ENCODE data around the gene ADAMTS17.

The ADAMTS17 gene

DNA sequence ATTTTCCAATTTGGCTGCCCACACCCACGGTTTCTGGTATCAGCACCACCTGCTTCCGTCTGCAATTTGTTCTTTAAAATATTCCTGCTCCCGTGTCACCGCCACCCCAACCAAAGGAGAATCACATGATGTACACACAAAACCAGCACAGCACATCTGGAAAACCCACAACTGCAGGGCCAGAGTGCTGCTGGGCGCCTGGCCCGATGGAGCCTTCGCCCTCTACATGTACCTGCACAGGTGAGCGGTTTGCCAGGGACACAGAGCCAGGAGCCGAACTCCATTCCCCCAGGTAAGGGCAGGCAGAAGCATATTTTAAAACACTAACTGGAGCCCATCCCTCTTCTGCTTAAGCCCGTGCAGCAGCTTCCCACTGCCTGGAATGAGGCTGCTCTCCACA is 75.6 kb downstream of the ADAMTS17 start:
- DNase-seq = no peak

DNA sequence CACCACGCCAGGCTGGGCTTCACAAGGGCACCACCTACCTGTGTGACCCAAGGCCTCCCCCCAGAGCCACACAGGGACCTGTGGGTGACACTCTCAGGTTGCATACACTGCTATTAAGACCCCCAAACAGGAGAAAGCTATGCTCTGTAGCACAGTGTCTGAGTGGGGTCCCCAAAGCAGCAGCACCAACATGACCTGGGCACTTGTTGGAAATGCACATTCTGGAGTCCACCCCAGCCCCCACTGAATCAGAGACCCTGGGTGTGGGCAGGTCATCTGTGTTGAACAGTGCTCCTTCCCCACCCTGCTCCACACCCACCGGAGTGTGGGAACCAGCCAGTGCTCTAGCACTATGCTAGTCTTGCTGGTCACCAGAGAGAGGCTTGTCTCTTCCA is 76.1 kb downstream of the ADAMTS17 start:
- no peak for DNase-seq

DNA sequence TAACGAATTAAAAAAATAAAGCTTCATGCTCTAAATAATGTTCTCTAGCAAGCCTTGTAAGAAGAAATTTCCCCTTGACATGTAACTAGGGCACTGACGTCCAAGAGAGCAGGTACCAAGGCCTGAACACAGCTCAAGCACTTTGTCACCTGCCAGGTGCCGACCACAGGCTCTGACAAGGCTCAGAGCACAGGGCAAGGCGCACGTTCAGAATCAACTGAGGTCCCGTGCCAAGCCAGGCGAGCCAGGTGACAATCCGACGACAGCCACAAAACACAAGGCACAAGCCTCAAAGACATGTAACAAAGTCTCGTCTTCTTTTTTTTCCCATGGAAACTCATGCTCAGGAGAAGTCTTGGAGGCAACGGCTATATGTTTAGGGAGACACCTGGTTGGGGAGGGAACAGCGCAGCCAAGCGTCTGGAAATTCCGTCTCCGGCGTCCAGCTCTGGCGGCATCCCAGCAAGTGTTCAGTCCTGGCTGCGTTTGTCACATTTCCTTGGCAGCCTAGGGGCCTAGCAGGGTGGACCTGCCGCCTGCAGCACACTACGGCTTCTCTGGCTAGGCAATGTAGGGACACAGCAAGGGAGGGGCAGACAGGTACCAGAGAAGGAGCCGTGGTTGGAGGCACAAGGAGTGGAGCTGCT is 76.7 kb downstream of the ADAMTS17 start:
- DNase-seq = no peak

DNA sequence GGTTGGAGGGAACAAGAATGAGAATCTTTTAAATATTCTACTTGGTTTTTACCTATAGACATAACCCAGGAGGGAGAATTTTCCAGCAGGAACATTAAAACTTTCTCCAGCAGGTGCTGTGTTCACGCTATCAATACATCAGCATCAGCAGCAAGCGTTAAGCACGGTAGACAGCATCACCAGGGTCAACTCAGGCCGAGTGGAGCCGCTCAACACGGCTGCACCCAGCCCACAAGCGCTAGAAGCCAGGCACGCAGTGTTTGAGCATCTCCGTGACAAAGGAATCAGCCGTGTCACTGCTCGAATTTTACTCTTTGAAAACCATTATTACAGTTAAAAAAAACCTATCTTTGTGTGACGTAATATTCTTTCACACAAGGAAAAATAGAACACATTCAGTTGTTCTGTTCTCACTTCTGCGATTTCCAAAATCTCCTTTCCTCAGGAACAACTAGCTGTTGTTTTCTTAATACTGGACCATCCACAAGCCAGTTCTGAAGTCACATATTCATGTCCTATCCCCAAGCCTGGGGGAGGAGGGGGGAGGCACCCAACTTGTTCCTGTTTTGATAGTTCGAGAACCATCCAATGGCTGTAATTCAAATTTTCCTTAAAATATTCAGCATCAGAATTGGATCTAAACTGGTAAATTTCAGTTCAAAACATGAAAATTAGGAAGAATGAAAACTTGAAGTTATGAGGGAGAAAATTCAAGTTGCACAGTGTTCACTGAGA is 77.9 kb downstream of the ADAMTS17 start:
- DNase-seq = no peak

DNA sequence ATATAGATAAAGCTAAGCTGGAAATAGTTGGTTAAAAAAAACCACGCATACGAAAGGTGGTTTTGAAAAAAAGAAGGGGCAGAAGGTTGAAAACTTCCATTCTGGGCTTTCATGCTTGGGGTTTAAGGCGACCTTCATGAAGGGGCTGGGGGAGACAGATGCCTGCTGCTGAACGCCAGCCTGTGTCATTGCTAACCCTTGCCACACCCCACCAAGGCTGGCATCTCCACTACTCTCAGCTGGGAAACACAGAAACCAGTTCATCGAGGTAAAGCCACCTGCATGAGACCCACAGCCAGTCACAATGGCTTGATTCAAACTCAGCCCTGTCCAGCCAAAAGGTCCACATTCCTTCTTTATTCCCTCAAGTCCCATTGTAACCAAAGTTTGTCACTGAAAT is 78.7 kb downstream of the ADAMTS17 start:
- no peak for DNase-seq

DNA sequence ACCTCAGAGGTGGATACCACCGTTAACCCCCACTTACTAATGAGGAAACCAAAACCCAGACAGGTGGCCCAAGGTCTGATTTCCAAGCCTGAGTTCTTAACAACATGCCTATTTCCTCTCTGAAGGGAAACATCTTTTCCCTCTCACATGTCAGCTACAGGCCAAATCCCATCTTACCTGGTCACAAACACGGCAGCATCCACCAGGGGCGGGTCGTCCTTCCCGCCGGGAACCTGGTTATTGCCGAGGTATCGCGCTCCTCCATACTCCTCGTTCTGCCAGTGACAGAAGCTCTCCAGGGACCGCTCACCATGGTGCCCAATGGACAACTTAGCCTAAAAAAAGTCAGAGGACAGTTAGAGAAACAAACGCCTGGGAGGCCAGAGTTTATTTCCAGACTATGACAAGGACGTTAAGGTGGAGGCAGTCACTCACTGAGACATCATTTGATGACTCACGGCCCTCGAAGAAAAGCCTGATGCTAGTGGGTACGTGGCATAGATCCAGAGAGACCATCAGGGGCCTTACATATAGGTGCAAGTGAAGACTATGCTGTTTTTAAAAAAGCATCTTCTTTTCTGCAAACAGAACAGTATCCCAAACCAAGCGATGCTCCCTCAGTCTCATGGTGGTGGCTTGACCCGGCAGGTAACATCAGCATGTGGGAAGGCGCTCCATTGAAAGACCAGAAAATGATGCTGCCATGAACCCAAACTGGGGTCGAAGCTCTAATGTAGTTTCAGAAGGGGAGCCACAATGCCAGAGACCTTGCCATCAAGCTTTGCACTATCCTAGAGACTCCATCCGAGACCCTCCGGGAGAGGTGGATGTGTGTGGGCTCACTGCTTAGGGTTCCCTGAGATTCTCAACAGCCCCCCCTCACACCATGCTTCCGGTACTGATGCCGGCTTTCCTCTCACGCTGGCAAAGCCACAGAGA is 80.2 kb downstream of the ADAMTS17 start:
- no peak for DNase-seq

DNA sequence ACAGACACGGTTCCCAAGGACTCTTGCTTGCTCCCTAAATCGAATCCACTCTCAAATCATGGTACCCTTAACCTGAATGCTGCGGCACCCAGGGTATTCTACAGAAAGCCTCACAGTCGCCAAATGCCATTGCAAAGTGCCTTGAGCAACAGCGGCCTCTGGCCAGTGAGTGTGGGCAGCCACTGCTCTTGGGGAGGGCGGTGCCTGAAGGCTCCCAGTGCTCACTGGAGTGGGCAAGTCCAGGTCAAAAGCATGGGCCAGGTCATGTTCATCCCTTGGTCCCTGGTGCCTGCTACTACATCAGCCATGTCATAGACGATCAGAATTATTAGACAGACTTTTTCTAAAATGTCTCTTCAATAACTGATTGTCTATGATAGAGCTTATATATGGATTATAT is 82.5 kb downstream of the ADAMTS17 start:
- DNase-seq = no peak

DNA sequence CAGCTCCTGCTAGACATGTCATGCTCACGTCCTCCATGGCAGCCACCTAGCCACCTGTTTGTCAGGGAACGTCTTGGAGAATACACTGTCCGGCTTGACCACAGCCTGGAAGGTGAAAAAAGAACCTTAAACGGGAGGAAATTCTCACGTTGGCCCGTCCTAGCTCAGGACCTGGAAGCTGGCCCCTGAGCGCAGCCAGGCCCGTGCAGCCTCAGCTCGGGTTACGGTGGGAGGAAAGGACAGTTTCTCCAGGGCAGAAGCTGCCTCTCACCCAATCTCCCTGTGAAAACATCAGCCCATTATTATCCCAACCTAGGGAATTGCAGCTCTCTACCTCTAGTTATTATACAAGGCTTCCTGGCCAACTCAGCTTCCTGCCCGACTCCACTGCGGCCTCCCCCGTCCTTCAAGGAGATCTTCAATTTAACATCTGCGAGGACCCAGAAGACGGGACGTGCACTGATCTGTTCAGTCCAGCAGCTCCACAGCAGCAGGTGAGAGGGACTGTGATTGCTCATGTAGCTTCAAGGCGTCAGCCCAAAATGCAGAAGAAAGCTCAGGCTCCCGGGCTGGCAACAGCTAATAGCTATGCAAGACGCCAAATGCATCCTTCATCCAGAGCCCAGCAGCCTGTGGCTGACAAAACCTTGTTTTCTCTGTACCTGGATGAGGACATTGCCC is 84.7 kb downstream of the ADAMTS17 start:
- no peak for DNase-seq

DNA sequence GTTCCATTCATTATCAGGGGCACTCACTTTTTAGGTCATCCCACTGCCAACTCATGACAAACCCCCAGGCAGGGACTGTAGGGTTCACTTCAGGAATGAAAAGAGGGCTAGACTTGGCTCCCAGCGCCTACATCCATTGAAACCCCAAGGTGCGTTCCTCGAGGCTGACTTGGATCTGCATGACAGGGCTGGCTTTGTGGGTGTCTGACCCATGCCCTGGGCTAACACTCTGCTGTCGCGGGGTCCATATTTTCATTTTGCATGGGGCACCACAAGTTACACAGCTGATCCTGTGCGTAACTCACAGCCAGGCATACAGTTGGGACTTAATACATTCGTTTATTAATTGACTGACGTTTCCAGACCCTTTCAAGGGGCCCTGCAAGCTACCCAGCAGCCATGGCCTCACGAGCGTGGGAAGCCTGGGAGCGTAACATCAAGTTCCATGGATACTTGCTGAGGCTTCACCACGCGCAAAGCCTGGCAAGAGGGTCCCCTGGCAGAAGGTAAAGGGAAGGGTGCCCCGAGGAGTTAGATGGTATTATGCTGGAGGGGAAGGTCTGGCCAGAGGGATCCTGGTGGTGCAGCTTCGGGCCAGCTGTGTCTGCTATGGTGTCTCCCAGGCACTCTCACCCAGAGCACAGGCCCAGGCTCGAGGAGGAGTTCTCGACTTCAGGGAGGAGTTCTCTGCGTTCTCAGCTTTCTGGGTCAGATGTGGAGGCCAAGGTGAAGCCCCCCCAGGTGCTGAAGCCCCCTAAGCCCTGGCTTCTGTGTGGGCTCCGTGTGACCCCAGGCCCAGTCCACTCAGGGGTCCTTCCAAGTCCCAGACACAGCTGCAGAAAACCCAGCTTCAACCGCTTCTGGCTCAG is 85.4 kb downstream of the ADAMTS17 start:
- no peak for DNase-seq

DNA sequence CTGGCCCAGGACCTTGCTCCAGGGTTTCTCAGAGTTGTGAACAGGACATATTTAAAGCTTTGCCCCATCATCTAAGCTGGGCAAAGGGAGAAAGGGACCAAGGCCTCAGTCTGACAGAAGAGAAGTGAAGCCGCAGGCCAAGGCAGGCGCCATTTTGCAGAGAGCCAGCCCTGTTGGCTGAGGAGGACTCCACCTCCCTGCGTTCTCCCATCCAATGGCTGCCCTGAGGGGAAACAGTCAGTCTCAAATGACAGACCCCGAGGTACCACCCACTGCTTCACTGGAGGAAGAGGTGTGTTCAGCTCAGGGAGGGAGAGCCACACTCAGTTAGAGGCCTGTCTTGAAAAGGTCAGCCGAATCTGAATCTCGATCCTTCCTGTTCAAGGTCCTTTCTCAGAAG is 86.1 kb downstream of the ADAMTS17 start:
- DNase-seq = no peak

DNA sequence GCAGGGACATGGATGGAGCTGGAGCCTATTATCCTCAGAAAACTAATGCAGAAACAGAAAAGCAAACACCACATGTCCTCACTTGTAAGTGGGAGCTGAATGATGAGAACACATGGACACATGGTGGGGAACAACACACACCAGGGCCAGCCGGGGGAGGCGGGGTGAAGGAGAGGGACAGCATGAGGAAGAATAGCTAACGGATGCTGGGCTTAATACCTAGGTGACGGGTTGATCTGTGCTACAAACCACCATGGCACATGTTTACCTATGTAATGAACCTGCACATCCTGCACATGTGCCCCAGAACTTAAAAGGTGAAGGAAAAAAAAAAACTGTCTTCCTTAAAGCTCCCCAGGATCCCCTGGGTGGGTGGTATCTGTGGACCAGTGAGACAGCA is 87.1 kb downstream of the ADAMTS17 start:
- DNase-seq = no peak

DNA sequence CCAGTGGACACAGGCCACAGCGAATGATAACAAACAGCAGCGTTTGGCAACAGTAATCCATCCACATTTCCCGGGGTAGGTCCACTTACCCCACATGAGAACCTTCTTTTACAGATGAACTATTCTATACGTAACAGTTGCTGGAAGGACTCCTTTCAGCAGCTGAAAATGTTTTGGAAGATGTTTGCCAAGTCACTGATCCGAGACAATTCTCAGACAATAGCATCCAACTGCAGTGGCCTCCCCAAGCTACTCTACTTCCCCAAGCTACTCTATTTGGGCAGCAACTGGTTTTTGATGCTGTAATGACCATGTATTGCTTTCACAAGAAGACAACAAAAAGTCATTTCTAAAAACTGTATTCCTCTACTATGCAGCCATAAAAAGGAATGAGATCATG is 87.5 kb downstream of the ADAMTS17 start:
- DNase-seq = no peak

DNA sequence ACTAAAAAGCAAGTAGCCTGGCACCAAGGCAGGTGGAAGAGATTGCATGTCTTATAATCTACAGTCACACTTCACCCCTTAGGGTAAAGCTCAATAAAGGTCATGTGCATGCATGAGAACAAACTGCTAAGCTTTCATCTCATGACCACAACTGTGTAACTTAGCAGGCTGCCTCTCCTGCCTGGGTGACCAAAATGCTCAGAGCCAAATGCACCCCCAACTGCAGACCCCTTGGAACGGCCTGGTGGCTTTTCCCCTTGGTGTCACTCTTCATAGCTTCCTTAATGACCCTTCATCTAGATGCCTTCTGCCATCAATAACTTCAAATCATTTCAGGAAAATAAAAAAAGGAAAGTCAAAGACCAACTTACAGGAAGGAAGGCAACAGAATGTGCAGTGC is 88.1 kb downstream of the ADAMTS17 start:
- no peak for DNase-seq

DNA sequence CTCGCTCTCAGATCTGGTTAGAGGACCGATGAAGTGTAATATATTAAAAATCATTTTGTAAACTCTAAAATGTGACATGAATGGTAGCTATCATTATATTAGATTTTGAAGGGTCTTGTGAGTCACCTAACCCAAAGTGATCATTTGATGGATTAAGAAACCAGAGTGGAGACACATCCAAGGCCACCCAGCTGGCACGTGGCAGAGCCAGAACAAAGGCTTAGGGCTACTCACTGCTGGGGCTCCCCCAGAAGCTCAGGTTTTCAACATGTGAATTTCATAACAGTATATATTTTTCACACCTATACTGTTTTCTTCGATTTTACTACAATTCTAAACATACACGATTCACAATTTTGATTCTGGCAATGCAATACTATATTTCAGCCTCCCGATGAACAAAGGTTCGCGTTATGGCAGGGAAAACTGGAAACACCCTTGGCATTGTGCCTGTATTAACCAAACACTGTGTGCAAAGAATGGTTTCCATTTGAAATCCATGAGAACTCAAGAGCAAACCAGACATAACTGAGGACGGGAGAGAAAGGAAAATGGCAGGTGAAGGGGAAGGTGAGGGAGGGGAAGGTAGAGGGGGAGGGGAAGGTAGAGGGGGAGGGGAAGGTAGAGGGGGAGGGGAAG is 88.9 kb downstream of the ADAMTS17 start:
- no peak for DNase-seq

DNA sequence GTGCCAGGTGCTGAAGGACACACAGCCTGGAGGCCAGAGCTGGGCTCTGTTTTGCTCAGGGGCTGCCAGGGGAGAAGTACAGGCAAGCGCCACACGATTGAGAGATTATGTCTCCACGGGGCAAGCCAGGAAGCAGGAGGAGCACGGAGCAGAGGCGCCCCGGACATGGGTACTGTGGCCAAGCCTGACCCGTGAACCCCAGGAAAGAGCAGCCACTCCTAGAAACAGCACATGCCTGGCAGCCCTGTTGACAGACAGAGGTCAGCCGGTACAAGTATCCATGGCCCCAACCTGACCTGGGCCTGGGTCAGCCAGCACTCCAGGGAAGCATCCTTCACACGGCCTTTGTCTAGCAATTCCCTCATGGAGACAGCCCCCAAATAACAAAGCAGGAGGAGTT is 89.4 kb downstream of the ADAMTS17 start:
- no peak for DNase-seq

DNA sequence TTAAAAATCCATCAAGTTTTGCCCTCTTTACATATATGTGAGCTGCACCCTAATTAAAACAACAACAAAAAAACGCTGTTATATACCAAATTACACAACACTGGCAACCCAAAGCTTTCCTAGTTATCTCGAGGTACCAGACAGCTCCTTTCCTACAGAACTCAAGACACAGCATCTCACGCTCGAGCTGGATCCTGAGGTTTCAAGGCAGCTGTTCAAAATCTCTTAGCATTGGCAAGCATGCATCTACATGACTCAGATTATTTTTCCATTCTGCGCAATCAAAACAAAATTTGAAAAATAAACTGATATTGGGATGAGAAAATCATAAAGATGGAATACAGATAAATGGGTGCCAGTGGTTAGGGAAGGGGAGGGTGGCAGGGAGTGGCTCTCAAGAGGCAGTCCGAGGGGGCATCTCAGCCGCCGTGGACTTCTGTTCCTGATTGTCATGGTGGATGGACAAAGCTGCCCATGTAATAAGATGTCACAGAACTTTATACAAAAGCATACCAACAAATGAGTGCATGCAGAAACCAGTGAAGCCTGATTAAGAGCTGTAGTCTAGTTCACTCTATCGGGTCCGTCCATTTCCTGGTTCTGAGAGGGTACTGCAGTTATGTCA is 91.5 kb downstream of the ADAMTS17 start:
- DNase-seq = no peak

DNA sequence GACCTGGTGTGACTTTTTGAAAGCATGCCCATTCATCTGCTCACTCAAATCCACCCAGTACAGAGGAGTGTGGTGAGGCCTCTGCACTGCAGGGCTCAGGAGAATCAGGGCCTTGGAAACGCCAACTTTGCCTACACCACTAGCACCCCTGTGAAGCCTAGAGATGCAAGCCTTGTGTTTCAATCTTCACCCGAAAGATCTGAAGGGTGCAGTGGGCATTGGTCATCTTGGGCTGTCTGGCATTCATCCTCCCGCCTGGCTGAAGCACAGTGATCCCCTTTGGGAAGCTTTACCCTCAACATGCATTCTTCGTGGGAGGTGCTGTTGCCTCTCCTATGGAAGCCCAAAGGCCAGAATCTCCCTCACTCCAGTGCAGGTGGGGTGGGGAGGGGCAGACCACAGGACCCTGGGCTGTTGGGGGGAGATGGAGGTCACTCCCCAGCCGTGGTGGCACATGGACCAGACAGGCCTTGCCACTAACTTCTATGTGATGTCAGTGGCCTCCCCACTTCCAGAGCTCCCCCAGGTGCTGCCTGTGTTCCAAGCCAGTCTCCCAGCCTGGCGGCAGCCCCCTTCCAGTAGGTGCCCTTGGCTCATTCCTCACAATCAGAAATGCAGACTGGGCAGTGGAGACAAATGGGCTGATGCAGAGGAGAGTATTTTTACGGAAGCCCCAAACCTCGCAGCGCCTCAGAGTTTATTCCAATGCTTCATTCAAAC is 92.5 kb downstream of the ADAMTS17 start:
- DNase-seq = no peak

DNA sequence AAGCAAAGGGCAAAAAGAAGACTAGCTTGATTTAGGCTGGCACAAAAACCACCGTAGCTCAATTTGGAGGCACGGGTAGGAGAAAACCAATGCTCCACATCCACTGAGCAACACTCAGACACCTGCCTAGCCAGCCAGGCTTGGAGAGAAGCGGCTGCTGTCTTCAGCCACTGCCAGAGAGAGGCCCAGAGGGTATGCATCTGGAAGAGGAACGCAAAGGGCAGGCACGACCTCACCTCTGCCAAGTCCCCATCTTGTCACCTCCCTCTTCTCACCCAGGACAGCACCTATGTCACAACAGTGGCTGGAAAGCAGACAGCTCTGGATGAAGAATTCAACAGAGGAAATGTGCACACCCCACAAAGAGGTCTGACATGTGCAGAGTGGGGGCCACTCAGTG is 93.5 kb downstream of the ADAMTS17 start:
- no peak for DNase-seq

DNA sequence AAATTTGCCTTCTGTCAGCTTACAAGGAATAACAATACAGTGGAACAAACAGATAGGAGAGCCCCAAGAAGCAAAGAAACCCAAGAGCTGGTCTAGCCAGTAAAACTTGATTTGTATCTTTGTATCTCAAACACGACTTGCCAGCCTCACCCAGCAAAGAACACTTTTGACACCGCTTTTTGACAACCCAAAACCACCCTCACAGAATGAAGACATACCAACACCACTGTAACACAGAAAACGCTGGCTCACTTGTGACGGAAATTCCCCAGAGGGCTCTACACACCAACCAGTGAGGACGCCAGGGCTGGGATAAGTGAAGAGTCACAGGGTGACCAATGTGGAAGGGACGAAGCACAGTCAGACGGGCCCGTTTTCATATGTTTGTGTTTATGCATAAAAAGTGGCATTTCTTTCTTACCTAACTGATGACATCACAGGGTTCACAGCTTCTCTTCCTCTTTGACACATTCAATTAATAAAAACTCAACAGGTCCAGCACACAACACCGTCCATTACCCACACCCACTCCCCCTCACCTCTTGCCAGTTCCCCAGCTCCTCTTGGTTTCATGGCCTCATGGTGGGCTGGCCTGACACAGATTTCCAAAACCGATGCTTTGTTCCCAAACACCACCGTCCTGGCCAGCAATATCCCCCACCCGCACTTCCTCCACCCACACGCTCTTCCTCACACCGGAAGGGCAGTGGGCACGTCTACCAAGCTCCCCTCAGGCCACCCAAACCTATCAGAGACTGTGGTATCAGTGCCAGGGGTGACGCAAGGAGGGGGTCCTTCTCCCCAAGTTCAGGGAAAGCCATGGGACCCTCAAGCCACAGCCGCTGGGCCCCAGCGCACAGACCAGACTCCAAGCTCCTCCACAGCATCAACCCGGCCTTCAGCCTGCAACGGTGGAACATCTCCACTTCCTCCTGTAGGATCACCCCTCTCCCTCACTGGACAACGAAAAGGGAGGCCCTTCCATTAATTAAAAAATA is 94.2 kb downstream of the ADAMTS17 start:
- DNase-seq = no peak

Data from inflammatory macrophage treated with lipopolysaccharide for 1 hour (primary cell).